ENCODE measurements around the gene SF3B4. TPM values are rescaled to one million over a fixed set of nuclear protein-coding genes. Genes with fewer than 3 reads are reported as not detected.
A peak's percentile ranks its signal among the peaks of the same experiment; 100 is the strongest.

The SF3B4 gene
- total and polyA plus RNA-seq, 2 of the 13 experiments (the other 11 are each of a cell fraction or from before 2014, with no cell fraction given), result 13.8 to 14.8 TPM

GRCh38 chr1:149927563-149928400, at the start of gene SF3B4 (continued):
- peak; percentile 63; the same call in 1 of the 2 replicates for TF ChIP-seq ATF2 (CRISPR knock-in tag; IDR thresholded peaks at IDR 0.05)
- no peak for TF ChIP-seq ATAD3A (CRISPR knock-in tag; IDR thresholded peaks at IDR 0.05)
- TF ChIP-seq ZNF282 (IDR thresholded peaks at IDR 0.05; ENCODE audit: partially characterized antibody), result no peak
- TF ChIP-seq MYPOP (CRISPR knock-in tag; IDR thresholded peaks at IDR 0.05), result peak; percentile 72
- TF ChIP-seq AHDC1 (CRISPR knock-in tag; IDR thresholded peaks at IDR 0.05; ENCODE audit: borderline replicate concordance), result no peak
- TF ChIP-seq ZNF580 (CRISPR knock-in tag; IDR thresholded peaks at IDR 0.05; ENCODE audit: borderline replicate concordance, low read depth), result peak; percentile 84; the same call in 1 of the 2 replicates
- no peak for TF ChIP-seq CBX1 (IDR thresholded peaks at IDR 0.05; ENCODE audit: low read depth)
- TF ChIP-seq POGZ (CRISPR knock-in tag; IDR thresholded peaks at IDR 0.05), result peak; percentile 81
- TF ChIP-seq RNF2 (conservative IDR thresholded peaks at IDR 0.05; ENCODE audit: low read depth), result no peak
- peak; percentile 47; the same call in 1 of the 2 replicates for TF ChIP-seq CBX5 (CRISPR knock-in tag; IDR thresholded peaks at IDR 0.05; ENCODE audit: borderline replicate concordance)
- TF ChIP-seq HCFC1 (IDR thresholded peaks at IDR 0.05; ENCODE audit: low read depth, low read length), result peak; percentile 69
- TF ChIP-seq STAG1 (CRISPR knock-in tag; IDR thresholded peaks at IDR 0.05), result no peak
- TF ChIP-seq FOXC1 (CRISPR knock-in tag; IDR thresholded peaks at IDR 0.05; ENCODE audit: borderline replicate concordance), result peak; percentile 78
- TF ChIP-seq ONECUT2 (CRISPR knock-in tag; IDR thresholded peaks at IDR 0.05), result no peak
- TF ChIP-seq YY1 (IDR thresholded peaks at IDR 0.05; ENCODE audit: insufficient read depth, insufficient replicate concordance, low read depth, low read length), result peak; percentile 96
- TF ChIP-seq SRSF4 (IDR thresholded peaks at IDR 0.05; ENCODE audit: low read depth, low read length, poor library complexity, severe bottlenecking), result no peak
- peak; percentile 83 for TF ChIP-seq ZMYM4 (CRISPR knock-in tag; IDR thresholded peaks at IDR 0.05)
- no peak for TF ChIP-seq ZNF577 (CRISPR knock-in tag; IDR thresholded peaks at IDR 0.05; ENCODE audit: borderline replicate concordance, low read depth)
- TF ChIP-seq PBX2 (CRISPR knock-in tag; IDR thresholded peaks at IDR 0.05), result 0 out of 2 replicates have a peak, but pooled peaks have one; percentile 13

All from HepG2 (cell line).